Measurements from ENCODE around the gene NRG2. TPM values are rescaled to one million over a fixed set of nuclear protein-coding genes. Genes with fewer than 3 reads are reported as not detected.

NRG2 gene
- total and polyA plus RNA-seq, 9 donors = 2.6 to 32.6 (median 19.3) TPM

GRCh38 chr5:139799359-139799758 lies 243.7 kb downstream of the NRG2 start:
- intact Hi-C loops (cut with DNase I) = loop anchor here in 3 of 4 donors (5.0 to 10.0 kb wide), 3 partner anchors 45 to 55 kb away; no protein-coding TSS in a partner anchor
- Histone ChIP-seq H3K4me3 (no peak overlapping the region), H3K27me3 (no peaks in the 10 kb centered on the region), H3K9me3 (no peaks in the 10 kb centered on the region), H3K27ac (no peak overlapping the region), H3K36me3 (no peaks in the 10 kb centered on the region), H3K4me1 (ENCODE audit: insufficient read depth) (no peaks in the 10 kb centered on the region)
- TF ChIP-seq CTCF (IDR thresholded peaks at IDR 0.05) = no peak
- TF ChIP-seq POLR2A (IDR thresholded peaks at IDR 0.05) = no peak
- TF ChIP-seq EP300 (IDR thresholded peaks at IDR 0.05) = no peak
- DNase-seq = no peak

- Histone ChIP-seq H3K27ac (no peak overlapping the region), H3K4me3 (no peak overlapping the region), H3K4me1 (ENCODE audit: insufficient read depth) (no peaks in the 10 kb centered on the region), H3K27me3 (no peaks in the 10 kb centered on the region), H3K9me3 (no peaks in the 10 kb centered on the region), H3K36me3 (no peaks in the 10 kb centered on the region)
- no peak for DNase-seq
- TF ChIP-seq POLR2A (IDR thresholded peaks at IDR 0.05) (no peak), EP300 (IDR thresholded peaks at IDR 0.05) (no peak), CTCF (IDR thresholded peaks at IDR 0.05) (no peak)
- WGBS, 3 donors = 72 to 80% (median 74%) methylated on average over 2 of the region's 2 CpGs
- intact Hi-C loops (cut with DNase I) = loop anchor here in 3 of 4 donors (5.0 to 10.0 kb wide), 3 partner anchors 46 to 56 kb away; no protein-coding TSS in a partner anchor
These were observed 244.2 kb downstream of the NRG2 start for GRCh38 chr5:139798883-139799282.

GRCh38 chr5:139797856-139798510 lies 245.1 kb downstream of the NRG2 start:
- 28 to 40% (median 30%) methylated on average over 9 of the region's 9 CpGs for whole genome bisulfite sequencing, 3 donors
- H3K27me3 ChIP-seq = no peaks in the 10 kb centered on the region
- H3K36me3 ChIP-seq = no peaks in the 10 kb centered on the region
- H3K4me3 ChIP-seq = no peak overlapping the region
- no peaks in the 10 kb centered on the region for H3K9me3 ChIP-seq
- TF ChIP-seq POLR2A (IDR thresholded peaks at IDR 0.05) (no peak), CTCF (IDR thresholded peaks at IDR 0.05) (no peak), EP300 (IDR thresholded peaks at IDR 0.05) (no peak)
- no peak overlapping the region for H3K27ac ChIP-seq
- H3K4me1 ChIP-seq (ENCODE audit: insufficient read depth) = no peaks in the 10 kb centered on the region
- DNase-seq = no peak
- intact Hi-C loops (cut with DNase I) = loop anchor here in 3 of 4 donors (5.0 to 10.0 kb wide), 3 partner anchors 47 to 57 kb away; no protein-coding TSS in a partner anchor

- Histone ChIP-seq H3K4me1 (ENCODE audit: insufficient read depth) (no peaks in the 10 kb centered on the region), H3K4me3 (no peak overlapping the region), H3K9me3 (no peaks in the 10 kb centered on the region), H3K36me3 (no peaks in the 10 kb centered on the region), H3K27ac (no peak overlapping the region), H3K27me3 (no peaks in the 10 kb centered on the region)
- DNase-seq = no peak
- WGBS, 3 donors = 64 to 73% (median 72%) methylated on average over 3 of the region's 3 CpGs
- intact Hi-C loops (cut with DNase I) = loop anchor here in 3 of 4 donors (5.0 to 10.0 kb wide), 3 partner anchors 47 to 57 kb away; no protein-coding TSS in a partner anchor
- TF ChIP-seq EP300 (IDR thresholded peaks at IDR 0.05) (no peak), POLR2A (IDR thresholded peaks at IDR 0.05) (no peak), CTCF (IDR thresholded peaks at IDR 0.05) (no peak)
These were observed 245.8 kb downstream of the NRG2 start for GRCh38 chr5:139797335-139797734.

Small RNAs within 50 kb of the gene (small RNA-seq; reads per million reads assigned to genes)
- gene RF00019 = not detected

Other genes with a start within 250 kb of the NRG2 start
- gene PSD2, start 247.5 kb downstream of the NRG2 start, total RNA-seq = under 1 TPM in 5 of 7 donors, not detected in 2; 0.05 to 0.37 (median 0.13) TPM
- gene PSD2, start 247.5 kb downstream of the NRG2 start, polyA plus RNA-seq = under 1 TPM; 0.10 to 0.12 TPM
- 10 to 100 TPM; 19.5 to 35.5 (median 29.8) TPM for gene PURA, start 70.8 kb upstream of the NRG2 start, total RNA-seq
- gene PURA, start 70.8 kb upstream of the NRG2 start, polyA plus RNA-seq = 10 to 100 TPM in 1 of 2 donors, 1 to 10 TPM in 1; 6.3 to 11.0 TPM
- gene IGIP, start 82.6 kb upstream of the NRG2 start, total RNA-seq = 10 to 100 TPM in 6 of 7 donors, 1 to 10 TPM in 1; 8.6 to 17.3 (median 15.5) TPM
- gene IGIP, start 82.6 kb upstream of the NRG2 start, polyA plus RNA-seq = 1 to 10 TPM; 6.8 to 8.8 TPM
- 100 to 1,000 TPM in 1 of 7 donors, 10 to 100 TPM in 6; 24.6 to 143 (median 40.6) TPM for gene CYSTM1, start 131.9 kb upstream of the NRG2 start, total RNA-seq
- gene CYSTM1, start 131.9 kb upstream of the NRG2 start, polyA plus RNA-seq = 10 to 100 TPM; 34.1 to 35.4 TPM

Data from ovary (tissue), 9 donors.